GM18867 (cell line): Measurements from ENCODE around the gene ARPC1A.
"Not testable (repeated sequence)": the region's sequence is repeated elsewhere in the genome, so short reads cannot be mapped to it uniquely, and the experiment has no call there.

Source experiments
- ATAC-seq: cut with Tn5 transposase; IDR thresholded peaks from one replicate; pipeline ENCODE4 v1.9.1; 2021; ENCODE audit warnings: mild to moderate bottlenecking, moderate library complexity; ENCODE audit not compliant: unreplicated experiment

The ARPC1A gene

DNA sequence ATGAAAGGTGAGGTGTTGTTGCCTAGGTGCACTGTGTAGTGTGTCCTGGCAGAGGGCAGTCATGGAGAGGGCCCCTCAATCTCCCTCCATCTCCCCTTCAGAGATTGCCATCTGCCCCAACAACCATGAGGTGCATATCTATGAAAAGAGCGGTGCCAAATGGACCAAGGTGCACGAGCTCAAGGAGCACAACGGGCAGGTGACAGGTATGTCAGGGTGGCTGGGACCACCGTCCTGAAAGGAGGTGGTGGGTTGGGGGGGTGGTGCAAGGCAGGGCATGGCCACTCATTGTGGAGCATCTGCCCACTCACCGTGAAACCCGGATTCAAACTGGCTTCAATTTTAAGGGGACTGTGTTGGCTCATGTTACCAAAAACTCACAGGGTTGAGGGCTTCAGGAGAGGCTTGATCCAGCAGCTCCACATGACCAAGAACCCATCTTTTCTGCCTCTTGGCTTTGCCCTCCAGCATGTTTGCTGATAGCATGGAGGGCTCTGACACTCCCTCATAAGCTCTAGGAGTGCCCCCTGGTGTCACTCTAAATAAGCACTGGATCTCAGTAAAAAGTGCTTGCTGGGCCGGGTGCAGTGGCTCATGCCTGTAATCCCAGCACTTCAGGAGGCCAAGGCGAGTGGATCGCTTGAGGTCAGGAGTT, 61.0 kb downstream of the ARPC1A start:
- ATAC-seq = no peak

DNA sequence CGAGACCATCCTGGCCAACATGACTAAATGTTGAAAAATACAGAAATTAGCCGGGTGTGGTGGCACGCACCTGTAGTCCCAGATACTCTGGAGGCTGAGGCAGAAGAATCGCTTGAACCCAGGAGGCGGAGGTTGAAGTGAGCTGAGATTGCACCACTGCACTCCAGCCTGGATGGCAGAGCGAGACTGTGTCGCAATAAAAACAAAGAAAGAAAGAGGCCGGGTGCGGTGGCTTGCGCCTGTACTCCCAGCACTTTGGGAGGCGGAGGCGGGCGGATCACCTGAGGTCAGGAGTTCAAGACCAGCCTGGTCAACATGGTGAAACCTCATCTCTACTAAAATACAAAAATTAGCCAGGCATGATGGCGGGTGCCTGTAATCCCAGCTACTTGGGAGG, 61.5 kb downstream of the ARPC1A start:
- ATAC-seq = not testable (repeated sequence)

DNA sequence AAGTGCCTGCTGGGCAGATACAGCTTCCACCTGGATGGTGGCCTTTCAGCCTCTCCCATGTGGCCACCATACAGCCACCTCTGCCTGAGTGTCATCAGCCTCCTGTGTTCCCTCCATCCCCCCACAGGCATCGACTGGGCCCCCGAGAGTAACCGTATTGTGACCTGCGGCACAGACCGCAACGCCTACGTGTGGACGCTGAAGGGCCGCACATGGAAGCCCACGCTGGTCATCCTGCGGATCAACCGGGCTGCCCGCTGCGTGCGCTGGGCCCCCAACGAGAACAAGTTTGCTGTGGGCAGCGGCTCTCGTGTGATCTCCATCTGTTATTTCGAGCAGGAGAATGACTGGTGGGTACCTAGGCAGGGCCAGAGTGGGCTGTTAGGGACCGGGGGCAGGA, 62.2 kb downstream of the ARPC1A start:
- no peak for ATAC-seq

DNA sequence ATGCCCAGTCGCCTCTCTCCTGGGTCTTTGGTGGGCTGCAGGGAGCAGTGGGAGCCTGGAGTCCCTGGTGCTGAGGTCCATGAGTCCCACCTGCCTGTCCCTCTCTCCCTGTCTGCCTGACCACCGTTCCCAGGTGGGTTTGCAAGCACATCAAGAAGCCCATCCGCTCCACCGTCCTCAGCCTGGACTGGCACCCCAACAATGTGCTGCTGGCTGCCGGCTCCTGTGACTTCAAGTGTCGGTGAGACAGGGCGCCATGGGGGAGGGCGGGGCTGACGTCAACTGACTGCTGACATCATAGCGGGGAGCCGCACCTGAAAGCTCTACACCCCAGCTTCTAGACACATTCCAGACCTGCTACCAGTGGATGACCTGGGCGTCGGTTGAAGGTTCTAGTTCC, 64.1 kb downstream of the ARPC1A start:
- ATAC-seq = no peak

DNA sequence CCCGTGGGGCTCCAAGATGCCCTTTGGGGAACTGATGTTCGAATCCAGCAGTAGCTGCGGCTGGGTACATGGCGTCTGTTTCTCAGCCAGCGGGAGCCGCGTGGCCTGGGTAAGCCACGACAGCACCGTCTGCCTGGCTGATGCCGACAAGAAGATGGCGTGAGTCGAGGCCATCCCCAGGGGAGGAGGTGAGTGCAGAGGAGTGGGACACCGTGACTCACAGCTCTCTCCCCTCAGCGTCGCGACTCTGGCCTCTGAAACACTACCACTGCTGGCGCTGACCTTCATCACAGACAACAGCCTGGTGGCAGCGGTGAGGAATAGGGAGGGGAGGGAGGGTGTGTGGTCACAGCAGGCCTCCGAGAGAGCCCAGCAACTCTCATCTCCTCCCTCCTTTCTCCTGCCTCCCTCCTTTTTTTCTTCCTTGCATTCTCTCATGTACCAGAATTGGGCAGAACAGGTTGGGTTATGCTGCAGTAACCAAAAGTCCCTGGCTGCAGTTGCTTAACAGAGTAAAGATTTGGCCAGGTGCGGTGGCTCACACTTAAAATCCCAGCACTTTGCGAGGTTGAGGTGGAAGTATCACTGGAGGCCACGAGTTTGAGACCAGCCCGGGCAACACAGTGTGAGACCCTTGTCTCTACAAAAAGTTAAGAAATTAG, 65.4 kb downstream of the ARPC1A start:
- no peak for ATAC-seq

DNA sequence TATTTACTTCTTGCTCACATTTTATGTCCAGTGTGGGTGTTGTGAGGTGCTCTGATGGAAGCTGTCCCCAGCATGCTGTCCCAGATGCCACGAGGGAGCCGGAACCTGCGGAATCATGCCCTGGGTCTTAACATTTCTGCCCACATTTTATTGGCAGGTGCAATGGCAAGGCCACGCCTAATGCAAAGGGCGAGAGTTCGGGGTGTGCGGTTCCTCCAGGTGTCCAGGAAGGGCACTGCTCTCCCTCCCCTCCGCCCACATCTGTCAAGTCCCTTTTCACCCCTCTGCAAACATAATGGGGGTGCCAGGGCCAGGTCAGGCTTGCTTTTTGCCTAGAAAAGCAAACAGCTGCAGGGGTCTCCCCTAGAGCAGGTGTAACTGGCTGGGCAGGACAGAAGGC, 66.3 kb downstream of the ARPC1A start:
- no peak for ATAC-seq

- no peak for ATAC-seq
These were observed 67.1 kb downstream of the ARPC1A start for GRCh38 chr7:99392659-99393354.

GRCh38 chr7:99393355-99394187, 67.9 kb downstream of the ARPC1A start:
- ATAC-seq = no peak

- ATAC-seq = no peak
These were observed 68.4 kb downstream of the ARPC1A start for GRCh38 chr7:99394188-99394502.

DNA sequence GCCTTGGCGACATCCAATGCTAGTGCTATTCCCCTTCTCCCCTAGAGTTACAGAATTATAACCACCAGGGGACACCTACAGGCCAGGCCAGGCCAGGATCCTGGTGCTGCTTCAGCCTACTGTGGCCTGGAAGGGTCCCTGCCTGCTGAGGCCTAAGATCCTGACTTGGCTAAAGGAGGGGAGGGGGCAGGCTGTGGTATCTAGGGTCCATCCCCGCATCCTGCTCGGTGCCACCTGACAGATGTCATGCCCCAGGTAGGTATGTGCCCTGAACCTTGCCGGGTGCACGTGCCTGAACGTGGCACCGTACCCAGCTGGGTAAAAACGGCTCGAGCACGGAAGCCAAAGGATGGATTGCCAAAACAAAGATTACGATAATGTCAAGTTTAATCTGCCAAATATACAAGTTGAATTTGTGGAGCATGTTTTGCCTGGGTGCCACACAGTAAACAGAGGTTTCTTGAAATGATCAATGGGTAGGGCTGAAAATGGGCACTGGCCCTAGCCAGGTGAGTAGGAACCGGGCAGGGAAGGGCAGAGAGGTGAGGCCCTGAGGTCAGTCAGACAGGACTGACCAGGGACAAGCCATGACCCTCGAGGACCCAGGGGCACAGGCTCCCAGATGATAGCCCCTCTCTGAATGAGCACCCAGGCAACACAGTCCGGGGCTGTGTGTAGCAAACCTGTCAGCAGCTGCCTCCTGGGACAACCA, 70.1 kb downstream of the ARPC1A start:
- ATAC-seq = no peak

DNA sequence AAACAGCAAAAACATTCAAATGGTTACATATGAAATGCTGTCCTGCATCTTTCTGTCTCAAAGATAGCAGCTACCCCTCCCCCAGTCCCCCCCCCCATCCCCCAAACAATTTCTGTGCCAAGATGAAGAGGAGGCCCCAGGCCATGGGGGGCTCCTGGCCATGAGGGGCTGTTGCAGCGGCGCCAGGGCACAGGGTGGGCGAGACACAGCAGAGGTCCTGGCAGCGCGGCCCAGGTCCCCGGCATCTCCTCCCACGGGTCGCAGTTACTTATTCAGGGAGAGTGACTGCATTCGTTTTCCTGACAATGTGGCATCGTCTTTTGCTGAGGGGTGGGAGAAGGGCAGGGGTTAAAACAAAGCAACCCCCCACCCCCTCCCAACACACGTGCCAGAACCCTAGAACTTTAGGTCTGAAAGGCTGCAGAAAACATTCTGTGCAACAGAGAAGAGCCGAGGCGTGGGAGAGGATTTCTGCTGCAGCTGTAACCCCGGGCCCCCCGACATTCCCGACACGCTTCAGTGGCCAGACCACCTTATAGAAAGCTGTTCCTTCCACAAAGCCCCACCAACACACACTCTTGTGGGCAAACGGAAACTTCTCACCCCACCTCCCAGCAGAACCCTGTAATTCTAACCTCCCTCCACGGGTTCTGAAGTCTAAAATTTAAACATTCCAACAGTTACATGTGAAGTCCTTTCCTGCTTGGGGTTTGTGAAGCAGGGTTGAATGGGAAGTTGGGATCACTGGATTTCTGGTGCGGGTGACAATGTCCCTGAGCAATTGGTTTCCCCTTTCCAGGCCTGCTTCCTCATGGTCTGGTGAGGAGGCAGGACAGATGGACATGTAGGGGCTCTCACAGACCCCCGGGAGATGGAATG, 71.0 kb downstream of the ARPC1A start:
- no peak for ATAC-seq

DNA sequence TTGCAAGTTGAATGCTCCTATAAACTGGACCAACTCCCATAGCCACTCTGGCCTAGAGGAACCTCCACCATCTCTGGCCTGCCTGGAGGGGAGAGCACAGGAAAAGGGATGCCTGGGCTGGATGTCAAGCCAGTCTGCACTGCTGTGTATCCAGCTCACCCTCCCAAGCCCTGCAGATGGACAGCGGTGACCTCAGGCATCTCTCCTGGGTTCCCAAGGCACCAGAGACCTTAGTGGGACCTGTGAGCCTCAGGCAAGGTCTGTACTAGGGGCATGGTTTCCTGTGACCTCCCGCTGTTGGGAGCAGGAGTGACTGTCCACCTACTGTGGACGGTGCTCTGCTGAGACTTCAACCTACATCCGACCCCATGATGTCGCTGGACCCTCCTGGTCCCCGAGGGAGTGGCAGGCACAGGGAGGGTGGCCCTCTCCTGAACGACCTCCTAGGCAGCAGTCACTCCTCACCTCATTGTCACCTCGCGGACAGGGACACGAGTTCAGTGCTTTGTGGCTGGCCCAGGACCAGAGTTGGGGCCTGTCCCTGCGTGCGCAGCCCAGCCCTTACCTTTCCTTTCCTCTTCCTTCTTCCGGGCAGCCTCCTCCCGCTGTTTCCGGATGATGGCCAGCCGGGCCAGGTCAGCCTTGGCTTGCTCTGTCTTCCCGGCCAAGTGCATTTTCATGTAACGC, 71.7 kb downstream of the ARPC1A start:
- no peak for ATAC-seq

DNA sequence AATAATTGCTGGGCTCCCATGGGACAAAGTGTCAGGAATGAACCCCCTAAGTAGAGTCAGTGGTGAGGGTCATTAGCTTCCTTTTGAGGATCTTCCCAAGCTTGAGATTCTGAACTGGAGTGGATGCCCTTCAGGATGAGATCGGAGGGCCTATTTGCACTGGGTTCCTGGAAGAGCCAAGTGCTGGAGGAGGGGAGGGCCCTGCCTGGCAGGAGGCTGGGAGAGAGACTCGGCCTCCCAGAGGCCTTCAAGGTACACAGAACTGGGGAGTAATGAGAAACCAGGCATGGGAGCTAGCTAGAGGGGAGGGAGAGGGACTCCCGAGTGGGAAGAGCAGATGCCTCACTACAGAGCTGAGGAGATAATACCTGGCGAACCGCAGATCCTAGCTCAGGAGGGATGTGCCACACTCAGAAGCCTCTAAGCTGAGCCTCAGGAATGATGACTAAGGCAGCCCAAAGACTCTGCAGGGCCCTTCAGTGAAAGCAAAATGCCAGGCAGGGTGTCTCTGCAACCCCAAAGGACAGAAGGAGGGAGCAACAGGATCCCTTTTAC, 73.3 kb downstream of the ARPC1A start:
- no peak for ATAC-seq

DNA sequence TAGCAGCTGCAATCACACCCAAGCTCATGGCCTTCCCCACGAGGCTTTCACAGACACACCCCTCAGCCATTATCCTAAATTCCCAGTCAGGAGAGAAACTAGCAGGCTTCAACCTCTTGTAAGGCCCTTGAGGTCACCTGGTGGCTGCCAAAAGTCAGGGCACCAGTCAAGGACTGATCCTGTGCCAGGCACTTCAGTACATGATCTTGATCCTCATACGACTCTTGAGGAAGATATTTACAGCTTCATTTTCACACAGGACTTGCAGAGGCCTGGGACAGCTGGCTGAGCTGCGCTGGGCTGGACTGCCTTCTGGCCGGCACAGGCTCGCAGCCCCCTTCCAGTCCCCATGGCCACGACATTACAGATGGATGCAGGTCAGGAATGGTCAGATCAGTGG, 73.9 kb downstream of the ARPC1A start:
- ATAC-seq = no peak

DNA sequence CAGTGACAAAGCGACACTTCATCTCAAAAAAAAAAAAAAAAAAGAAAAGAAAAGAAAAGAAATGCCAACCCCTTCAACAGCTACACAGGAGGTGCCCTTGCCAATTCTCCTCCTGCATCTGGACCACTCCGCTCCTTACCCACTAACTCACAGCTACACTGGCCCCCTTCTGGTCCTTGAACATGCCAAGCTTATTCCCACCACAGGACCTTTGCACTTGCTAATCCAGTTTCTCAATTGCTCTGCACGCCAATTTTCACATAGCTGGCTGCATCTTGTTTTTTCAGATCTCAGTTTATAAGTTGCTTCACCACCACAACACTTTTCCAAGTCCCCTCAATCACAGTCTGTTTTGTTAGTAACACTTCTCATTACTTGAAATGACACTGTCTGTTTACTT, 77.2 kb downstream of the ARPC1A start:
- ATAC-seq = no peak

- no peak for ATAC-seq
These were observed 78.1 kb downstream of the ARPC1A start for GRCh38 chr7:99403764-99404163.

GRCh38 chr7:99404235-99404976, 78.7 kb downstream of the ARPC1A start:
- ATAC-seq = no peak

- ATAC-seq = no peak
These were observed 79.3 kb downstream of the ARPC1A start for GRCh38 chr7:99404977-99405320.

DNA sequence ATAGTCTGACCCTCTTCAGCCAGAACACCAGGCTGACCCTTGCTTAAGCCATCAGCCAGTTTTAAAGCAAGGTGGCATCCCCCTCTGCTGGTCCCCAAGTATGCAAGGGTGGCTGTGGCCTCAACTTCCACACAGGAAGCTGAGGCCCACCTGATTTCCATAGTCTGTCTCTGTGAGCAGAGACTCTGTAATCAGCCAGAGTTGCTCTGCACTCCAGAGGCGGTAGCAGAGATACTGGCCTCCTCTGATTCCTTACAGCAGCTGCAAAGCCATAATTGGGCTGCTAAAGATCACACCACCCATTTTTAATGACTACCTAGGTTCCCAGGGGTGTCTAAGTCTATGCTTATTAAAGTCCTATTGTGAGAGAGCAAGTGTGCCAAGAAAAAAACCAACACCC, 80.9 kb downstream of the ARPC1A start:
- ATAC-seq = no peak
